ENCODE data around the gene MARCHF6. TPM values are rescaled to one million over a fixed set of nuclear protein-coding genes. Genes with fewer than 3 reads are reported as not detected.

MARCHF6 gene
- total and polyA plus RNA-seq, 4 donors: 35.4 to 185 (median 105) TPM

GRCh38 chr5:10328323-10328722, 25.2 kb upstream of the MARCHF6 start:
- Histone ChIP-seq H3K36me3 (ENCODE audit: control insufficient read depth in 4 of 4, insufficient read depth in 4 of 4, low read length in 4 of 4) (no peaks in the 10 kb centered on the region), H3K9me3 (ENCODE audit: control insufficient read depth in 4 of 4, insufficient read depth in 3 of 4, low read length in 3 of 4) (no peaks in the 10 kb centered on the region), H3K4me1 (ENCODE audit: control insufficient read depth in 5 of 5, insufficient read depth in 5 of 5, low read length in 5 of 5) (peaks cover 8 to 44% (median 30%) of the 10 kb centered on the region in 5 donors), H3K27ac (ENCODE audit: low read depth in 1 of 2, low read length in 1 of 2) (no peak overlapping the region), H3K9ac (ENCODE audit: insufficient read depth in 1 of 2, low read length in 2 of 2) (no peak overlapping the region), H3K4me3 (no peak overlapping the region), H3K27me3 (ENCODE audit: control insufficient read depth in 3 of 3, insufficient read depth in 3 of 3, low read length in 2 of 3) (no peaks in the 10 kb centered on the region)
- no peak for DNase-seq
- 94 to 96% methylated on average over 5 of the region's 5 CpGs for WGBS, 2 donors
- no peak for TF ChIP-seq CTCF (IDR thresholded peaks at IDR 0.05; ENCODE audit: control extremely low read depth, extremely low read depth)
- ATAC-seq (ENCODE audit: insufficient read depth, low FRiP score): no peak

GRCh38 chr5:10329446-10329819, 24.1 kb upstream of the MARCHF6 start:
- no peak overlapping the region for H3K9ac ChIP-seq (ENCODE audit: insufficient read depth in 1 of 2, low read length in 2 of 2)
- no peak for DNase-seq
- 58 to 71% methylated on average over 2 of the region's 2 CpGs for WGBS, 2 donors
- H3K4me1 ChIP-seq (ENCODE audit: control insufficient read depth in 5 of 5, insufficient read depth in 5 of 5, low read length in 5 of 5): peaks cover 8 to 45% (median 30%) of the 10 kb centered on the region in 5 donors
- H3K4me3 ChIP-seq: no peak overlapping the region
- peaks cover 0 to under 1% (median 0%) of the 10 kb centered on the region in 4 donors for H3K9me3 ChIP-seq (ENCODE audit: control insufficient read depth in 4 of 4, insufficient read depth in 3 of 4, low read length in 3 of 4)
- no peak for TF ChIP-seq CTCF (IDR thresholded peaks at IDR 0.05; ENCODE audit: control extremely low read depth, extremely low read depth)
- H3K27me3 ChIP-seq (ENCODE audit: control insufficient read depth in 3 of 3, insufficient read depth in 3 of 3, low read length in 2 of 3): no peaks in the 10 kb centered on the region
- no peak for ATAC-seq (ENCODE audit: insufficient read depth, low FRiP score)
- H3K36me3 ChIP-seq (ENCODE audit: control insufficient read depth in 4 of 4, insufficient read depth in 4 of 4, low read length in 4 of 4): no peaks in the 10 kb centered on the region
- H3K27ac ChIP-seq (ENCODE audit: low read depth in 1 of 2, low read length in 1 of 2): peak overlapping the region; percentile 24 to 39

- Histone ChIP-seq H3K9ac (ENCODE audit: insufficient read depth in 1 of 2, low read length in 2 of 2) (no peak overlapping the region), H3K27me3 (ENCODE audit: control insufficient read depth in 3 of 3, insufficient read depth in 3 of 3, low read length in 2 of 3) (no peaks in the 10 kb centered on the region), H3K9me3 (ENCODE audit: control insufficient read depth in 4 of 4, insufficient read depth in 3 of 4, low read length in 3 of 4) (peaks cover 0 to 3% (median 0%) of the 10 kb centered on the region in 4 donors), H3K36me3 (ENCODE audit: control insufficient read depth in 4 of 4, insufficient read depth in 4 of 4, low read length in 4 of 4) (no peaks in the 10 kb centered on the region), H3K4me3 (no peak overlapping the region), H3K4me1 (ENCODE audit: control insufficient read depth in 5 of 5, insufficient read depth in 5 of 5, low read length in 5 of 5) (peaks cover 8 to 45% (median 30%) of the 10 kb centered on the region in 5 donors), H3K27ac (ENCODE audit: low read depth in 1 of 2, low read length in 1 of 2) (peak overlapping the region; percentile 56 to 61)
- no peak for TF ChIP-seq CTCF (IDR thresholded peaks at IDR 0.05; ENCODE audit: control extremely low read depth, extremely low read depth)
- DNase-seq (peak; percentile 53 to 87 (median 84)), ATAC-seq (ENCODE audit: insufficient read depth, low FRiP score) (peak; percentile 3)
- 61 to 80% methylated on average over 7 of the region's 7 CpGs for WGBS, 2 donors
Observed at GRCh38 chr5:10329820-10330481, 23.5 kb upstream of the MARCHF6 start.
